Astrocyte (in vitro differentiated cells and primary cell): ENCODE data around the gene RNGTT. TPM values are rescaled to one million over a fixed set of nuclear protein-coding genes. Genes with fewer than 3 reads are reported as not detected.

Source experiments
- DNase-seq: peaks from one replicate; pipeline ENCODE4 v3.0.0-alpha.2; 2010; ENCODE audit warnings: low read depth
- FAIRE-seq: peaks from 2 replicates; lab custom pipeline; 2011; peaks lifted over from hg19 to GRCh38; lab: Jason Lieb, UNC
- H2AFZ ChIP-seq: 2 replicates; pipeline ENCODE4 v1.6.0; 2012; ENCODE audit warnings: low read depth, low read length, inconsistent platforms
- H3K27ac ChIP-seq: 2 replicates; pipeline ENCODE4 v1.5.1; 2011; ENCODE audit warnings: low read depth, low read length, inconsistent platforms
- H3K27me3 ChIP-seq: 2 replicates; pipeline ENCODE4 v1.6.0; 2011; ENCODE audit warnings: low read length, inconsistent platforms; ENCODE audit not compliant: insufficient read depth
- H3K36me3 ChIP-seq: 2 replicates; pipeline ENCODE4 v1.5.1; 2011; ENCODE audit warnings: low read length, inconsistent platforms; ENCODE audit not compliant: insufficient read depth
- H3K4me1 ChIP-seq: 2 replicates; pipeline ENCODE4 v1.5.1; 2011; ENCODE audit warnings: low read length, inconsistent platforms; ENCODE audit not compliant: insufficient read depth
- H3K4me2 ChIP-seq: 2 replicates; pipeline ENCODE4 v1.6.0; 2012; ENCODE audit warnings: low read length, inconsistent platforms
- H3K4me3 ChIP-seq: 2 replicates; pipeline ENCODE4 v1.5.1; 2011; ENCODE audit warnings: low read depth, mild to moderate bottlenecking, low read length, inconsistent platforms; ENCODE audit not compliant: insufficient read depth
- H3K79me2 ChIP-seq: 2 replicates; pipeline ENCODE4 v1.6.0; 2012; ENCODE audit warnings: mild to moderate bottlenecking, low read length, inconsistent platforms; ENCODE audit not compliant: insufficient read depth
- H3K9ac ChIP-seq: 2 replicates; pipeline ENCODE4 v1.6.0; 2012; ENCODE audit warnings: mild to moderate bottlenecking, low read length, inconsistent platforms
- H3K9me3 ChIP-seq: 2 replicates; pipeline ENCODE4 v1.5.1; 2012; ENCODE audit warnings: low read depth, mild to moderate bottlenecking, low read length, inconsistent platforms; ENCODE audit not compliant: insufficient read depth
- H4K20me1 ChIP-seq: 2 replicates; pipeline ENCODE4 v1.6.0; 2012; ENCODE audit warnings: low read length, inconsistent platforms; ENCODE audit not compliant: insufficient read depth
- H3K27ac Mint-ChIP-seq: one replicate; pipeline ENCODE4 v1.8.0; 2021; ENCODE audit warnings: mild to moderate bottlenecking, mixed read lengths; ENCODE audit not compliant: unreplicated experiment
- H3K27me3 Mint-ChIP-seq: one replicate; pipeline ENCODE4 v1.8.0; 2021; ENCODE audit warnings: low read depth, mixed read lengths; ENCODE audit not compliant: unreplicated experiment
- H3K36me3 Mint-ChIP-seq: one replicate; pipeline ENCODE4 v1.8.0; 2021; ENCODE audit warnings: low read depth, mixed read lengths; ENCODE audit not compliant: unreplicated experiment
- H3K4me1 Mint-ChIP-seq: one replicate; pipeline ENCODE4 v1.8.0; 2021; ENCODE audit warnings: low read depth, mixed read lengths; ENCODE audit not compliant: unreplicated experiment
- H3K4me3 Mint-ChIP-seq: one replicate; pipeline ENCODE4 v1.8.0; 2021; ENCODE audit warnings: mild to moderate bottlenecking, moderate library complexity, mixed read lengths; ENCODE audit not compliant: unreplicated experiment
- H3K9me3 Mint-ChIP-seq: one replicate; pipeline ENCODE4 v1.8.0; 2021; ENCODE audit warnings: mild to moderate bottlenecking, mixed read lengths; ENCODE audit not compliant: unreplicated experiment
- CTCF ChIP-seq: IDR thresholded peaks from 2 replicates; pipeline ENCODE4 v1.5.1; 2011; ENCODE audit warnings: low read depth, mild to moderate bottlenecking, inconsistent platforms, low read length, moderate library complexity; ENCODE audit not compliant: insufficient read depth
- EZH2 ChIP-seq: IDR thresholded peaks from 2 replicates; pipeline ENCODE4 v1.6.1; 2012; ENCODE audit warnings: mild to moderate bottlenecking, low read length, inconsistent platforms; ENCODE audit not compliant: insufficient read depth
- total RNA-seq: library from RNA; stranded (reverse); gene quantifications from 2 replicates; pipeline ENCODE4 v1.2.1, GENCODE V29; 2021

RNGTT gene
- total RNA-seq, 1 donor from 2014 or later: 16.0 TPM

- H3K36me3 ChIP-seq: no peaks in the 10 kb centered on the region
- no peaks in the 10 kb centered on the region for H3K4me1 Mint-ChIP-seq
- H3K36me3 Mint-ChIP-seq: no peaks in the 10 kb centered on the region
- H3K4me2 ChIP-seq: no peak overlapping the region
- FAIRE-seq (no peak), DNase-seq (no peak)
- H3K4me3 ChIP-seq: no peak overlapping the region
- H3K27me3 ChIP-seq: no peaks in the 10 kb centered on the region
- TF ChIP-seq CTCF (no peak), EZH2 (no peak)
- H2AFZ ChIP-seq: no peak overlapping the region
- H3K27me3 Mint-ChIP-seq: peaks cover 3% of the 10 kb centered on the region
- no peak overlapping the region for H3K27ac Mint-ChIP-seq
- H3K9ac ChIP-seq: no peak overlapping the region
- H4K20me1 ChIP-seq: no peaks in the 10 kb centered on the region
- H3K9me3 ChIP-seq: peaks cover 3% of the 10 kb centered on the region
- peaks cover 5% of the 10 kb centered on the region for H3K9me3 Mint-ChIP-seq
- no peaks in the 10 kb centered on the region for H3K79me2 ChIP-seq
- no peaks in the 10 kb centered on the region for H3K4me1 ChIP-seq
- no peak overlapping the region for H3K4me3 Mint-ChIP-seq
- H3K27ac ChIP-seq: no peak overlapping the region
These were observed 396.5 kb downstream of the RNGTT start for GRCh38 chr6:88566746-88567534.

GRCh38 chr6:88565836-88566235 lies 397.6 kb downstream of the RNGTT start:
- peaks cover 5% of the 10 kb centered on the region for H3K9me3 Mint-ChIP-seq
- no peaks in the 10 kb centered on the region for H3K4me1 Mint-ChIP-seq
- no peaks in the 10 kb centered on the region for H3K79me2 ChIP-seq
- H3K27ac Mint-ChIP-seq: no peak overlapping the region
- H3K36me3 Mint-ChIP-seq: no peaks in the 10 kb centered on the region
- H4K20me1 ChIP-seq: no peaks in the 10 kb centered on the region
- no peak overlapping the region for H3K27ac ChIP-seq
- H3K9ac ChIP-seq: no peak overlapping the region
- H3K27me3 Mint-ChIP-seq: peaks cover 3% of the 10 kb centered on the region
- no peak overlapping the region for H3K4me3 Mint-ChIP-seq
- no peak for FAIRE-seq
- H3K4me1 ChIP-seq: no peaks in the 10 kb centered on the region
- no peak for TF ChIP-seq EZH2
- no peak for TF ChIP-seq CTCF
- H3K27me3 ChIP-seq: no peaks in the 10 kb centered on the region
- H3K36me3 ChIP-seq: no peaks in the 10 kb centered on the region
- H3K4me2 ChIP-seq: no peak overlapping the region
- H2AFZ ChIP-seq: no peak overlapping the region
- peaks cover 3% of the 10 kb centered on the region for H3K9me3 ChIP-seq
- DNase-seq: no peak
- H3K4me3 ChIP-seq: no peak overlapping the region

GRCh38 chr6:88565409-88565811 lies 398.0 kb downstream of the RNGTT start:
- no peaks in the 10 kb centered on the region for H3K4me1 Mint-ChIP-seq
- Histone ChIP-seq H3K36me3 (no peaks in the 10 kb centered on the region), H3K79me2 (no peaks in the 10 kb centered on the region), H2AFZ (no peak overlapping the region), H3K4me1 (no peaks in the 10 kb centered on the region), H3K9me3 (peaks cover 3% of the 10 kb centered on the region), H3K4me2 (no peak overlapping the region), H3K4me3 (no peak overlapping the region), H3K9ac (no peak overlapping the region), H4K20me1 (no peaks in the 10 kb centered on the region), H3K27ac (no peak overlapping the region), H3K27me3 (no peaks in the 10 kb centered on the region)
- no peak for FAIRE-seq
- H3K9me3 Mint-ChIP-seq: peaks cover 5% of the 10 kb centered on the region
- H3K4me3 Mint-ChIP-seq: no peak overlapping the region
- no peaks in the 10 kb centered on the region for H3K36me3 Mint-ChIP-seq
- H3K27ac Mint-ChIP-seq: no peak overlapping the region
- peaks cover 3% of the 10 kb centered on the region for H3K27me3 Mint-ChIP-seq
- no peak for DNase-seq
- TF ChIP-seq EZH2 (no peak), CTCF (no peak)
